Measurements from ENCODE around the gene PPM1L. TPM values are rescaled to one million over a fixed set of nuclear protein-coding genes. Genes with fewer than 3 reads are reported as not detected.
"Not testable (repeated sequence)": the region's sequence is repeated elsewhere in the genome, so short reads cannot be mapped to it uniquely, and the experiment has no call there.

Gene PPM1L
- polyA plus RNA-seq, 3 donors from 2014 or later, result 14.8 to 35.5 (median 20.5) TPM

DNA sequence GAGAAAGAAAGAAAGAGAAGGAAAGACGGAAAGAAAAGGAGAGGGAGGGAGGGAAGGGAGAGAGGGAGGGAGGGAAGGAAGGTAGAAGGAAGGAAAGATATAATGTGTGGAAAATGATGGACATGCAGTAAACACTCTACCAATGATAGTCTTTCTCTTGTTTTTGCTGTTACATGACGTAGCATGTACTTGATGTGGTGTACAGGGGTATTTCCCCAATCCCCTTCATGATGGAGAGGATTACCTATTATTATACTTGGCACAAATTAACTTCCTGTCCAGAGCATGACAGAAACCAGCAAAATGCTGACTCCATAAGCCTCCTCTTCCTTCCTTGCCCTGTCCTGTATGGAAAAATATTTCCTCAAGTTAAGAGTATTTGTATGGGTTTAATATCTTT, 224.7 kb downstream of the PPM1L start:
- DNase-seq, result peak; percentile 6 to 24 (median 20)
- peaks cover 52 to 74% of the 10 kb centered on the region in 2 donors for H3K4me1 Mint-ChIP-seq
- H3K4me3 Mint-ChIP-seq, result peak overlapping the region; percentile 14 to 60 (median 27)
- H3K27ac Mint-ChIP-seq, result peak overlapping the region; percentile 50 to 91 (median 82)
- peaks cover 0 to 9% (median 3%) of the 10 kb centered on the region in 6 donors for H3K9me3 Mint-ChIP-seq
- H3K36me3 Mint-ChIP-seq, result peaks cover 0 to 5% (median 0%) of the 10 kb centered on the region in 3 donors
- H3K27me3 Mint-ChIP-seq (ENCODE audit: low read depth in 3 of 3), result peaks cover 0 to 3% (median 3%) of the 10 kb centered on the region in 3 donors

DNA sequence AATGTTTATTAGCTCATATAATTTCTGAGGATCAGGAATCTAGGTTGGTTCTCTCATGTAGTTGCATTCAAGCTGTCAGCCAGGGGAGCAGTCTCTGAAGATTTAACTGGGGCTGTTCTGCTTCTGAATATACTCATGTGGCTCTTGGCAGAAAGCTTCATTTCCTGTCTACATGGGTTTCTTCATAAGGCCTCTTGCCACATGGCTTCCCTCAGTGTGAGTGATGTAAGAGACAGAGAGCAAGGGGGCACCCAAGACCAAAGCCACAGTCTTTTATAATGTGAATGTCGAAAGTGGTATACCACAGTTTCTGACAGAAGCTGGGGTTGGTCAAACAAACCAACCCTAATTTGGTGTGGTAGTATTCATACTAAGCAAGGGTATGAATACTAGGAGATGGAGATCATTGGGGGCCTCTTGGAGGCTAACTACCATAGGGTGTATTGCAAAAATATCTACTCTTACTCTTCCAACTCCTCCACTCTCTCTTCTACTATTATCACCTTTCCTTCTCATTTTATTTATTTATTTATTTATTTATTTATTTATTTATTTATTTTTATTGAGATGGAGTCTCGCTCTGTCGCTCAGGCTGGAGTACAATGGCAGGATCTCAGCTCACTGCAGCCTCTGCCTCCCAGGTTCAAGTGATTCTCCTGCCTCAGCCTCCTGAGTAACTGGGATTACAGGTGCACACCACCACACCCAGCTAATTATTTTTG, 225.3 kb downstream of the PPM1L start:
- peaks cover 0 to 5% (median 0%) of the 10 kb centered on the region in 3 donors for H3K36me3 Mint-ChIP-seq
- peaks cover 0 to 9% (median 3%) of the 10 kb centered on the region in 6 donors for H3K9me3 Mint-ChIP-seq
- peak; percentile 72 to 76 (median 74) for DNase-seq
- peaks cover 0 to 3% (median 3%) of the 10 kb centered on the region in 3 donors for H3K27me3 Mint-ChIP-seq (ENCODE audit: low read depth in 3 of 3)
- peaks cover 52 to 79% of the 10 kb centered on the region in 2 donors for H3K4me1 Mint-ChIP-seq
- H3K27ac Mint-ChIP-seq, result peak overlapping the region; percentile 50 to 91 (median 80)
- H3K4me3 Mint-ChIP-seq, result peak overlapping the region; percentile 14 to 60 (median 27)

DNA sequence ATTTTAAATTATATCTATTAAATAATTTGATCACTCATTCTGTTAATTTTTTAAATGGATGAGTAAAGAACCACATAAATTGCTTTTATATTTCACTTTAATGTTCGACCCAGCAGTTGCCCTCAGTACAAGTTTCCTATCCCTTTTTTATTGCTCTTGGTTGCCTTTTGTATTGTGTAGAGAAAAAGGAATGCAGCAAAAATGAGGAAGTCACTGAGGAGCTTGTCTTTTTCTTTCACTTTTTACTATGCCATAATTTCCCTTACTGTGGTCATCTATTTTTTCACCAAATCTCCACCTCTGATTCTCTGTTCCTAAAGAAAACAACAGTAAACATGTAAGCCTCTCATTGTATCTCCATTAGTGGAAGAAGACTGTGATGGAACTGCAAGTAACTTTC, 226.5 kb downstream of the PPM1L start:
- H3K4me3 Mint-ChIP-seq, result no peak overlapping the region
- H3K9me3 Mint-ChIP-seq, result peaks cover 0 to 9% (median 3%) of the 10 kb centered on the region in 6 donors
- peaks cover 50 to 79% of the 10 kb centered on the region in 2 donors for H3K4me1 Mint-ChIP-seq
- no peak for DNase-seq
- peaks cover 0 to 5% (median 0%) of the 10 kb centered on the region in 3 donors for H3K36me3 Mint-ChIP-seq
- H3K27ac Mint-ChIP-seq, result peak overlapping the region in 1 of 6 donors; percentile 1
- H3K27me3 Mint-ChIP-seq (ENCODE audit: low read depth in 3 of 3), result peaks cover 0 to 3% (median 1%) of the 10 kb centered on the region in 3 donors

DNA sequence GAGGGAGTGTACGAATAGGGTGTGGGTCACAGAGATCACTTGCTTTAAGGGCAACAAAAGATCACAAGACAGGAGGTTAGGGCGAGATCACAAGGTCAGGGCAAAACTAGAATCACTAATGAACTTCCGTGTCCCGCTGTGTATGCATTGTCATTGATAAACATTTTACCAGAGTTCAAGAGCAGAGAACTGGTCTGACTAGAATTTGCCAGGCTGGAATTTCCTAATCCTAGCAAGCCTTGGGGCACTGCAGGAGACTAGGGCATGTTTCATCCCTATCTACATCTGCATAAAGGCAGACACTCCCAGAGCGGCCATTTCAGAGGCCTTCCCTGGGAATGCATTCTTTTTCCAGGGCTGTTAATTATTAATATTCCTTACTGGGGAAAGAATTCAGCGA, 227.9 kb downstream of the PPM1L start:
- peaks cover 47 to 79% of the 10 kb centered on the region in 2 donors for H3K4me1 Mint-ChIP-seq
- not testable (repeated sequence) for H3K27me3 Mint-ChIP-seq (ENCODE audit: low read depth in 3 of 3); H3K9me3 Mint-ChIP-seq; H3K27ac Mint-ChIP-seq; H3K4me3 Mint-ChIP-seq; DNase-seq; H3K36me3 Mint-ChIP-seq

DNA sequence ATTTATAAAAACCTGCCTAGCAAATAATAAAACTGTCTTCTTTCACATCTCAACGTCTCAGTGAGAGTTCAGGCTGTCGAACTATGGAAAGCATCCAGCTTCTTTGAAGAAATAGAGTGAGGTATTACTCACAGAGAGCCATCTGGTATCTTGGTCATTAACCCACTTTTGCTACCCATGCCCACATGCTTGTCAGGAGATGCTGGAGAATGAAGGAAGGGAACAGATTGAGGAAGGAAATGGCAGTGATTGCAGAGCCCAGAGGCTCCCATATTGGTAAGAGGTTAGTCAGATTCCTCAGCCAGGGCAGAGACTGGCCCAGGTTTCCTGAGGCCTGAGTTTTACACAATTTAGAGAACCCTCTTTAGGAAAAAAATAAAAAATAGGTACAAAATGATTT, 230.0 kb downstream of the PPM1L start:
- DNase-seq, result no peak
- H3K27me3 Mint-ChIP-seq (ENCODE audit: low read depth in 3 of 3), result peaks cover 0 to 3% (median 2%) of the 10 kb centered on the region in 3 donors
- no peak overlapping the region for H3K4me3 Mint-ChIP-seq
- H3K27ac Mint-ChIP-seq, result no peak overlapping the region
- H3K36me3 Mint-ChIP-seq, result peaks cover 0 to 9% (median 0%) of the 10 kb centered on the region in 3 donors
- H3K4me1 Mint-ChIP-seq, result peaks cover 29 to 60% of the 10 kb centered on the region in 2 donors
- H3K9me3 Mint-ChIP-seq, result peaks cover 0 to 9% (median 3%) of the 10 kb centered on the region in 6 donors

DNA sequence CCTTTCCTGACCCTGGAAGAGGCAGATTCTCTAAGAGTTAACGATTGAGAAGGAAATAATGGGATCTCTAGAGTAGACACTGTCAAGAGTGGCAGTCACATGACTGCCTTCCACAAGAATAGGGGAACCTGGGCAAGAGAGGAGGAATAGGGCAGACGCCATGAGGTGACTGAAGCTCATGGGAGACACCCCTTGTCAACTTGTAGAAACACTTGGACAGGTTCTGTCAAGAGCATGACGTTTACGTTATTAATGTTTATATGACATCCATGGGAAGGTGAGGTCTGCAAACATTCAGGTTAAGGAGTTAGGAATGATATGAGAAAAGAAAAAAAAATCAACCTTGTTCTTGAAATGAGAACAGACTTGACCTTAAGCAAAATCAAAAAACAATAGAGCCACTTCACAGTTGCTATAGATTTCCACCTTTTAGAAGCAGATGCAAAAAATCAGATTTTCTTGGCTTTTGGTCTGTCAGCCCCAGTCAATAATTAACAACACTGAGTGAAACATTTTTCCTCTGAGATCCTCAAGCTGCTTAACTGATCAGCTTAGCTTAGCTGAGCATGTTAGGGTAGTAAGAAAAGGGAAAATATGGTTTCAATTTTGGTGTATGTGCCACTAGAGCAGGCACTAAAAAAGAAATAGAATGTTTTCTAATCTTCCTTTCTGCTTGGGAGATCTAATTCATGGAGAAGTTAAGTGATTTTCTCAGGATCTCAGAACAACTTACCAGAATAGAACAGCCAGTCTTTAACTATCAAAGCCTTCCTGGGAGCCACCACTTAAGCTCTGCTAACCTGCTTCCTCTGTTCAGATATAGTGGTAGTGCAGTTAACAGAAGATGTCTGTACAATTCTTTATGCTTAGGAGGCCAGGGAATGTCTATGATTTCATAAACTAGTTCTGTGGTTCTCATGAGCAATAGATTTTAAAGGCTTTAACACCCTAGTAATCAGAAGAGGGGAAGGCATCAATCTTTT, 232.2 kb downstream of the PPM1L start:
- peaks cover 0 to 9% (median 3%) of the 10 kb centered on the region in 6 donors for H3K9me3 Mint-ChIP-seq
- peaks cover 12 to 39% of the 10 kb centered on the region in 2 donors for H3K4me1 Mint-ChIP-seq
- peaks cover 0 to 3% (median 2%) of the 10 kb centered on the region in 3 donors for H3K27me3 Mint-ChIP-seq (ENCODE audit: low read depth in 3 of 3)
- H3K36me3 Mint-ChIP-seq, result peaks cover 4 to 9% (median 7%) of the 10 kb centered on the region in 3 donors
- H3K4me3 Mint-ChIP-seq, result no peak overlapping the region
- DNase-seq, result no peak
- peak overlapping the region in 2 of 6 donors; percentile 6 to 42 for H3K27ac Mint-ChIP-seq

DNA sequence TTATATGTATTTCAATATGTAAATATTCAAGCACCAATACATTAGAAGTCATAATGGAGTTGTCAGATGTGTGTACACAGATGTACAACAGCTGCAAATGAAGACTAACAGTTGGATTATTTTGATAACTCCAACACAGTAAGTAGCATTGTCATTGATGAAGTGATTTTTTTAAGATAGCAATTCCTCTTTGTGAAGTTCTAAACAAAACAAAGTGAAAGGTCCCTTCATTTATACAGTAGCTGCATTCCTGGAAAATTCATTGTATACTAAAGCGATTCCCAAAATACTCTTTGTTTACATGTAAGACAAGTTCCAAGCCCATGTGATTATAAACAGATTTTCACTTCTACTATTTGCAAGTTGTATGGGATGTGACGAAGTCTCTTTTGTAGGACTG, 234.4 kb downstream of the PPM1L start:
- Mint-ChIP-seq H3K27me3 (ENCODE audit: low read depth in 3 of 3) (peaks cover 0 to 3% (median 0%) of the 10 kb centered on the region in 3 donors), H3K4me3 (no peak overlapping the region), H3K27ac (no peak overlapping the region), H3K4me1 (peaks cover 16 to 32% of the 10 kb centered on the region in 2 donors), H3K9me3 (no peaks in the 10 kb centered on the region), H3K36me3 (peaks cover 4 to 13% (median 11%) of the 10 kb centered on the region in 3 donors)
- no peak for DNase-seq

DNA sequence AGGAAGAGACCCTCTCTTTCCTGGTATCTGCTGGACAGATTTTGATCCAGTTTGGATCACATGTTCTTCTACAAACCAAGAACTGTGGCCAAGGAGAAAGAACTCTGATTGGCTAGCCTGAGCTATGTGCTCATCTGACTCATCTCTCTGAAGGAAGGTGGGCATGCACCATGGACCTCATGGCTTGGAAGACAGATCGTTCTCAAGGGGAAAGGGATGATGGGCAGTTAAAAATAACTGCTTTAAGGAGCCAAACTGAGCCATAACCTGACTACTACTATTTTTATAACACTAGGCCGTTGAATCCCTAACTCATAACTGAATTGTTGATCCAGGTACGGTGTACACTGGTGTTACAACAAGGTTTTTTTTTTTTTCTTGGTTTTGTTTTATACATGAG, 236.7 kb downstream of the PPM1L start:
- H3K27me3 Mint-ChIP-seq (ENCODE audit: low read depth in 3 of 3), result peaks cover 0 to 6% (median 2%) of the 10 kb centered on the region in 3 donors
- no peak for DNase-seq
- peaks cover 7 to 12% (median 11%) of the 10 kb centered on the region in 3 donors for H3K36me3 Mint-ChIP-seq
- H3K4me3 Mint-ChIP-seq, result no peak overlapping the region
- no peaks in the 10 kb centered on the region for H3K9me3 Mint-ChIP-seq
- no peak overlapping the region for H3K27ac Mint-ChIP-seq
- H3K4me1 Mint-ChIP-seq, result peaks cover 14 to 16% of the 10 kb centered on the region in 2 donors

DNA sequence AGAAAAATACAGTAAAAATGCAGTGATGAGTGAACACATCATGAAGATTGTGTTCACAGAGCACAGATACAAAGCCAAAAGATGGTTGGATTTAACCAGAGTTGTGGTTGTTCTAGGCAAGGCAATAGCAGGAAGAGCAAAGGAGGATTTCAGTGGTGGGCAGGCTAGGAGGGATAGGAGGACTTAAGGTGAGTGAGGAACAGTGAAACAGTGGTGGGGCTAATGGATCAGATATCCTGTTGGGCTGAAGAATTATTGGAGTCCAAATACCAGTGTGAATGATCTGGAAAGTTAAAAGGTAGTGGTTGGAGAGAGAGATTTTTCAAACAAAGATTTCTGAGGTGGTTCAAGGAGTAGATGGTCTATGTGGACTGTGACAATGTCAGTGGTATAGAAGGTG, 240.8 kb downstream of the PPM1L start:
- H3K36me3 Mint-ChIP-seq, result peaks cover 15 to 17% (median 16%) of the 10 kb centered on the region in 3 donors

DNA sequence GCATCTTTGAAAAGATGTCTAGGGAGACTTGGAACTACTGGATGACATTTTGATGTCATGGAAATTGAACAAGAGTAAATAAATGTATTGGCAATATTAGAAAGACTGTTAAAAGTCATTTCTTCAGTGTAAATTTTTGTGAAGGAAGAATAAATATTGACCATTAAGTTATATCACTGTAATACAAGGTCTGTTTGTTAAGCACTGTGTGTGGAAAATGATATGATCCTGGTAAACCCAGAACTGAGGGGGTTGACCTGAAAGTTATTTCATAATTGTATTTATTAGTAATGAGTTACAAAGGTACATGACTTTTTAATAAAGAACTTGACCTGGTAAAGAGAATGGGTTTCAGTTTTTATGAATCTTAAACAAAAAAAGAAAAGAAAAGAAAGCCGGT, 242.6 kb downstream of the PPM1L start:
- Mint-ChIP-seq H3K27ac (peak overlapping the region in 1 of 6 donors; percentile 18), H3K4me3 (no peak overlapping the region), H3K27me3 (ENCODE audit: low read depth in 3 of 3) (peaks cover 0 to 4% (median 2%) of the 10 kb centered on the region in 3 donors), H3K9me3 (peaks cover 0 to 2% (median 0%) of the 10 kb centered on the region in 6 donors), H3K36me3 (peaks cover 9 to 17% (median 11%) of the 10 kb centered on the region in 3 donors), H3K4me1 (peaks cover 14 to 16% of the 10 kb centered on the region in 2 donors)
- no peak for DNase-seq

More for the DNA sequence above, 240.8 kb downstream of the PPM1L start:
- Mint-ChIP-seq H3K4me3 (no peak overlapping the region), H3K27ac (no peak overlapping the region), H3K9me3 (no peaks in the 10 kb centered on the region), H3K4me1 (peaks cover 14 to 16% of the 10 kb centered on the region in 2 donors), H3K27me3 (ENCODE audit: low read depth in 3 of 3) (peaks cover 0 to 4% (median 2%) of the 10 kb centered on the region in 3 donors)
- DNase-seq, result no peak

DNA sequence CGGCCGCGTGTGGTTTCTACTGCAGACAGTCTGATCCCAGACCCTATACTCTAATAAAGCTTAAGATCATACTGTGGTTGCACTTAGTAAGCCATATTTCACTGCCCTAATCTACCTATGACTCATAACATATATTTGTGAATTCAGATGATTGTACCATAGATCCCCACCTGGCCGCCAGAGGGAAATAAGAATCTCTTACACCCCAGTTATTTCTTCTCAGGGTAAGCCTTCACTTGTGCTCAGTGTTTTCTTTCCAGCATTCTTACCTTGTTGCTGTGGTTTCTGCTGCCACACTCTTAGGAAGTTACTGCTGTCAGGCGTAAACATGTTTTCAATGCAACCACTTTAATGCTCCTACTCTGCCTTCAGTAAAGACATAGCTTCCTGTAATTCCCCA, 243.2 kb downstream of the PPM1L start:
- DNase-seq, result no peak
- Mint-ChIP-seq H3K27ac (peak overlapping the region in 2 of 6 donors; percentile 20 to 22), H3K9me3 (peaks cover 0 to 2% (median 0%) of the 10 kb centered on the region in 6 donors), H3K4me3 (peak overlapping the region in 1 of 5 donors; percentile 7), H3K27me3 (ENCODE audit: low read depth in 3 of 3) (peaks cover 0 to 2% (median 2%) of the 10 kb centered on the region in 3 donors), H3K36me3 (peaks cover 9 to 14% (median 11%) of the 10 kb centered on the region in 3 donors), H3K4me1 (peaks cover 14 to 16% of the 10 kb centered on the region in 2 donors)

DNA sequence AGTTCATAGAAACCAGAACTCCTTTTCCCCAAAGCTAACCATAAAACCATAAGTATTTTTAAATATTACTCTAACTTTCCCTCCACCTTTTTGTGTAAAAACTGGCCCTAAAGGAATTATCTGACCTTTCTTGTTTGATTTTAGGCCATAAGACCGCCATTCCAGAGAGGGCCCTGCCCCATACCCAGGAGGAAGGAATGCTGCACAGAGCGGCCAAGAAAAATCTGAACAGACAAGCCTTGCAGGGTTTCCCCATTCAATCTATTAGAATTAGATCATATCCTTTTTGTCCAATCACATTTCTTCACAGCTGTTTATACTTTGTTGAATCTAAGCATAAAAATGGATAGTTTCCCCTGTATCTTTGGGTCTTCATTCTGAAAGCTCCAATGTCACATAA, 252.1 kb downstream of the PPM1L start:
- peaks cover 0 to 4% (median 0%) of the 10 kb centered on the region in 6 donors for H3K9me3 Mint-ChIP-seq
- no peak overlapping the region for H3K27ac Mint-ChIP-seq
- no peak overlapping the region for H3K4me3 Mint-ChIP-seq

DNA sequence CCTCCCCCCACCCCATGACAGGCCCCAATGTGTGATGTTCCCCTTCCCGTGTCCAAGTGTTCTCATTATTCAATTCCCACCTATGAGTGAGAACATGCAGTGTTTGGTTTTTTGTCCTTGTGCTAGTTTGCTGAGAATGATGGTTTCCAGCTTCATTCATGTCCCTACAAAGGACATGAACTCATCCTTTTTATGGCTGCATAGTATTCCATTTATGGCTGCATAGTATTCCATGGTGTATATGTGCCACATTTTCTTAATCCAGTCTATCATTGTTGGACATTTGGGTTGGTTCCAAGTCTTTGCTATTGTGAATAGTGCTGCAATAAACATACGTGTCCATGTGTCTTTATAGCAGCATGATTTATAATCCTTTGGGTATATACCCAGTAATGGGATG, 254.1 kb downstream of the PPM1L start:
- not testable (repeated sequence) for H3K4me3 Mint-ChIP-seq; H3K36me3 Mint-ChIP-seq; H3K9me3 Mint-ChIP-seq; H3K27ac Mint-ChIP-seq; H3K27me3 Mint-ChIP-seq (ENCODE audit: low read depth in 3 of 3); DNase-seq
- peaks cover 25 to 41% of the 10 kb centered on the region in 2 donors for H3K4me1 Mint-ChIP-seq

More for the DNA sequence above, 252.1 kb downstream of the PPM1L start:
- Mint-ChIP-seq H3K4me1 (peaks cover 21 to 42% of the 10 kb centered on the region in 2 donors), H3K36me3 (peaks cover 0 to 7% (median 4%) of the 10 kb centered on the region in 3 donors), H3K27me3 (ENCODE audit: low read depth in 3 of 3) (no peaks in the 10 kb centered on the region)
- no peak for DNase-seq

Measured in immature natural killer cell (primary cell).